K562 (cell line): ENCODE measurements around the gene MTG2. TPM values are rescaled to one million over a fixed set of nuclear protein-coding genes. Genes with fewer than 3 reads are reported as not detected.

Experiments used
- ATAC-seq: fragments of 200-7000 bp; cut with Tn5 transposase; 3 replicates; pipeline ENCODE4 v1.9.1; 2020; ENCODE audit warnings: moderate library complexity
- BruUV-seq: library from RNA; stranded (reverse); fragments of 400-500 nt; replicated peaks from 2 replicates; lab custom pipeline; 2021; lab: Mats Ljungman, UMichigan
- CTCF ChIA-PET: fragments of 300-600 bp; formaldehyde crosslinking; extraction: SDS; loops from one replicate; lab custom pipeline; 2021; ENCODE audit warnings: low intra/inter-chr PET ratio; lab: Yijun Ruan, JAX
- POLR2A ChIA-PET: fragments of 300-600, 350-650 bp; sonication (Branson Sonifier 250); formaldehyde crosslinking; extraction: SDS; loops from one replicate; lab custom pipeline; 2021; ENCODE audit warnings: antibody characterized with exemption, inconsistent platforms; lab: Yijun Ruan, JAX
- DNase-seq, 4 experiments: peaks; one replicate each; pipeline versions ENCODE4 v3.0.0 to v3.0.0-alpha.2; 2011 to 2018; ENCODE audit warnings: low spot score in 3 of 4, mixed read lengths in 3 of 4; ENCODE audit errors: extremely low read depth in 1 of 4
- FAIRE-seq: peaks from 2 replicates; lab custom pipeline; 2011; peaks lifted over from hg19 to GRCh38; lab: Jason Lieb, UNC
- H2AFZ ChIP-seq: 2 replicates; pipeline ENCODE4 v1.6.0; 2011; ENCODE audit warnings: low read depth, low read length, control low read depth, inconsistent platforms
- H3K27ac ChIP-seq: fragments of 200-600 bp; 3 replicates; pipeline ENCODE4 v1.8.0; 2011; ENCODE audit warnings: low read depth, mild to moderate bottlenecking, control low read depth, inconsistent platforms, low read length, moderate library complexity, mixed read lengths; ENCODE audit errors: extremely low read depth
- H3K27me3 ChIP-seq, 2 experiments: fragments of 300-600 bp in 1 of 2; 2 replicates in 1 of 2; 3 replicates in 1 of 2; pipeline versions ENCODE4 v1.6.0 to v1.8.0; 2011; ENCODE audit warnings: inconsistent platforms in 2 of 2, low read length in 2 of 2, mild to moderate bottlenecking in 1 of 2, mixed read lengths in 1 of 2, moderate library complexity in 1 of 2; ENCODE audit not compliant: control insufficient read depth in 2 of 2, insufficient read depth in 2 of 2
- H3K36me3 ChIP-seq: fragments of 300-600 bp; 3 replicates; pipeline ENCODE4 v1.8.0; 2011; ENCODE audit warnings: mild to moderate bottlenecking, low read length, inconsistent platforms; ENCODE audit not compliant: control insufficient read depth, insufficient read depth
- H3K4me1 ChIP-seq, 2 experiments: fragments of 200-600 bp in 1 of 2; replicated peaks in 1 of 2; 2 replicates in 1 of 2; 3 replicates in 1 of 2; pipeline versions ENCODE4 v1.5.1 to v1.8.0; 2011; ENCODE audit warnings: inconsistent platforms in 2 of 2, low read length in 2 of 2, mild to moderate bottlenecking in 1 of 2, mixed read lengths in 1 of 2, moderate library complexity in 1 of 2; ENCODE audit not compliant: control insufficient read depth in 2 of 2, insufficient read depth in 2 of 2
- H3K4me2 ChIP-seq: 2 replicates; pipeline ENCODE4 v1.6.1; 2011; ENCODE audit warnings: low read length, control low read depth, inconsistent platforms, mixed read lengths; ENCODE audit not compliant: insufficient read depth
- H3K4me3 ChIP-seq: fragments of 200-600 bp; sonication (generic), shearing (Covaris generic); 2 replicates; pipeline ENCODE4 v1.5.1; 2016; ENCODE audit warnings: control low read depth, inconsistent platforms
- H3K79me2 ChIP-seq: fragments of 200-600 bp; 3 replicates; pipeline ENCODE4 v1.8.0; 2011; ENCODE audit warnings: low read length, inconsistent platforms; ENCODE audit not compliant: control insufficient read depth, insufficient read depth
- H3K9ac ChIP-seq, 2 experiments: 2 replicates each; pipeline versions ENCODE4 v1.6.0 to v1.6.1; 2011; ENCODE audit warnings: low read depth in 2 of 2, low read length in 2 of 2, control low read depth in 1 of 2, inconsistent platforms in 1 of 2, mild to moderate bottlenecking in 1 of 2, mixed read lengths in 1 of 2; ENCODE audit not compliant: insufficient read depth in 1 of 2
- H3K9me1 ChIP-seq: one replicate; pipeline ENCODE4 v1.6.0; 2011; ENCODE audit warnings: inconsistent platforms, mild to moderate bottlenecking, low read length, moderate library complexity; ENCODE audit not compliant: control insufficient read depth, insufficient read depth
- H3K9me3 ChIP-seq: replicated peaks from 2 replicates; pipeline ENCODE4 v1.5.1; 2011; ENCODE audit warnings: low read depth, low read length, inconsistent platforms; ENCODE audit not compliant: control insufficient read depth, insufficient read depth
- H4K20me1 ChIP-seq: replicated peaks from 2 replicates; pipeline ENCODE4 v1.6.1; 2011; ENCODE audit warnings: low read length, inconsistent platforms, mixed read lengths; ENCODE audit not compliant: control insufficient read depth, insufficient read depth
- SIRT6 ChIP-seq: IDR thresholded peaks from one replicate; pipeline ENCODE4 v1.6.1; 2012; ENCODE audit warnings: low read depth, mild to moderate bottlenecking, control low read depth, inconsistent platforms, low read length, moderate library complexity
- WGBS: fragments of 100-300 bp; shearing (Covaris generic); methylation state at CpG from one replicate; pipeline ENCODE4 v1.1.6; 2016; ENCODE audit warnings: low coverage, mixed read lengths; ENCODE audit not compliant: insufficient coverage; ENCODE audit errors: missing lambda C conversion rate; 5-methylcytosine and 5-hydroxymethylcytosine counted together
- in situ Hi-C: fragments of 300-500 bp; cut with MboI; formaldehyde crosslinking; loops from 4 replicates; pipeline ENCODE4 v1.15.0; 2018; ENCODE audit warnings: inconsistent platforms, mixed read lengths
- intact Hi-C: fragments of 100-400 bp; cut with micrococcal nuclease; formaldehyde crosslinking; loops from 2 replicates; pipeline ENCODE4 v1.14.2; 2022
- polyA plus RNA-seq, 8 experiments: library from polyadenylated mRNA; depleted of rRNA in 4 of 8; stranded (reverse) in 5 of 8; unstranded in 3 of 8; fragments of >200 nt; fragmentation: Nextera tagmentation in 2 of 8; fragmentation: Illumina TruSeq in 1 of 8; extraction: Ambion mirVana in 2 of 8; extraction: Trizol in 1 of 8; gene quantifications; 2 replicates each; pipeline versions ENCODE4 v1.2.1 to v1.2.3, GENCODE V29; 2011 to 2014; ENCODE audit warnings: inconsistent platforms in 1 of 8, missing spikeins in 1 of 8
- total RNA-seq, 7 experiments: library from RNA; depleted of rRNA in 6 of 7; stranded (reverse); fragments of >200 nt in 6 of 7; fragmentation: Illumina TruSeq in 2 of 7; extraction: Trizol in 2 of 7; gene quantifications; 2 replicates each; pipeline versions ENCODE4 v1.2.1 to v1.2.3, GENCODE V29; 2011 to 2021; ENCODE audit warnings: low replicate concordance in 1 of 7
- TF ChIP-seq, protein P1 (sequence below), 3 experiments: IDR thresholded peaks in 2 of 3; conservative IDR thresholded peaks in 1 of 3; 2 replicates each; pipeline ENCODE4 v1.5.1; 2011 to 2012; ENCODE audit warnings: low read length in 3 of 3, mild to moderate bottlenecking in 3 of 3, control low read depth in 2 of 3, improper control_type of control experiment in 1 of 3, inconsistent platforms in 1 of 3, low read depth in 1 of 3, mixed read lengths in 1 of 3, moderate library complexity in 1 of 3; ENCODE audit not compliant: insufficient read depth in 2 of 3

The MTG2 gene
- total and polyA plus RNA-seq, 9 of the 15 experiments (the other 6 are each of a cell fraction or from before 2014, with no cell fraction given) = 8.7 to 67.5 (median 44.5) TPM

DNA sequence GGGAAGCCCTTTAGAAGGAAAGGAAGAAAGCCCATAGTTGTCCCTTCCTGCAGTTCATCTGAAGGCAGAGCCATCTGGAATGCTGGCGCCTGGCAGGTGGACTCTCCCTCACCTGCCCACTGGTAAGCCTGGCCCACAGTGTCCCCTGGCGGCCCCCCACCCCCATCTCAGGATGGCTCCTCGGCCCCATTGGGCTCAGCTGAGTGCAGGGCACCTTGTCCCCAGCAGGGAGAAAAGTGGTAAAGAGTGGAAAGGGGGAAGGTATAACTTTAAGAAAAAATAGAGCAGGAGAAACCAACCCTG, 26.6 kb upstream of the MTG2 start:
- Histone ChIP-seq H3K79me2 (peaks cover 79% of the 10 kb centered on the region), H3K4me3 (no peak overlapping the region), H3K27me3 (no peaks in the 10 kb centered on the region), H3K9ac (no peak overlapping the region; a peak in 1 of 4 replicates), H3K4me2 (no peak overlapping the region), H3K9me3 (no peaks in the 10 kb centered on the region), H3K4me1 (peaks cover 2 to 47% of the 10 kb centered on the region in 2 experiments; a peak in 3 of 5 replicates), H2AFZ (no peak overlapping the region), H4K20me1 (peaks cover 21% of the 10 kb centered on the region), H3K27ac (no peak overlapping the region), H3K9me1 (peaks cover 9% of the 10 kb centered on the region), H3K36me3 (peaks cover 89% of the 10 kb centered on the region; the same call in 2 of the 3 replicates)
- POLR2A ChIA-PET = interaction anchor here (0.6 to 0.7 kb wide), 2 partner anchors 19 to 89 kb away, joined by 3 read pairs; no protein-coding TSS in a partner anchor
- intact Hi-C loops (loop anchor here (5.0 kb wide), 1 partner anchor 144 kb away; no protein-coding TSS in a partner anchor), in situ Hi-C loops (no loop called here)
- TF ChIP-seq, protein P1, sequence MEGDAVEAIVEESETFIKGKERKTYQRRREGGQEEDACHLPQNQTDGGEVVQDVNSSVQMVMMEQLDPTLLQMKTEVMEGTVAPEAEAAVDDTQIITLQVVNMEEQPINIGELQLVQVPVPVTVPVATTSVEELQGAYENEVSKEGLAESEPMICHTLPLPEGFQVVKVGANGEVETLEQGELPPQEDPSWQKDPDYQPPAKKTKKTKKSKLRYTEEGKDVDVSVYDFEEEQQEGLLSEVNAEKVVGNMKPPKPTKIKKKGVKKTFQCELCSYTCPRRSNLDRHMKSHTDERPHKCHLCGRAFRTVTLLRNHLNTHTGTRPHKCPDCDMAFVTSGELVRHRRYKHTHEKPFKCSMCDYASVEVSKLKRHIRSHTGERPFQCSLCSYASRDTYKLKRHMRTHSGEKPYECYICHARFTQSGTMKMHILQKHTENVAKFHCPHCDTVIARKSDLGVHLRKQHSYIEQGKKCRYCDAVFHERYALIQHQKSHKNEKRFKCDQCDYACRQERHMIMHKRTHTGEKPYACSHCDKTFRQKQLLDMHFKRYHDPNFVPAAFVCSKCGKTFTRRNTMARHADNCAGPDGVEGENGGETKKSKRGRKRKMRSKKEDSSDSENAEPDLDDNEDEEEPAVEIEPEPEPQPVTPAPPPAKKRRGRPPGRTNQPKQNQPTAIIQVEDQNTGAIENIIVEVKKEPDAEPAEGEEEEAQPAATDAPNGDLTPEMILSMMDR (IDR thresholded peaks at IDR 0.05 in 2 of 3, conservative IDR thresholded peaks at IDR 0.05 in 1 of 3; ENCODE audit: insufficient read depth in 2 of 3, low read depth in 1 of 3, low read length in 3 of 3) = 0 out of 6 replicates have a peak, but pooled peaks of 1 of the 3 experiments have one; percentile 10
- TF ChIP-seq SIRT6 = no peak
- ATAC-seq (peak; percentile 18; the same call in 2 of the 3 replicates), FAIRE-seq (no peak), DNase-seq (no peak)
- WGBS = 69% methylated on average over 3 of the region's 3 CpGs
- CTCF ChIA-PET = interaction anchor here (0.7 to 3.3 kb wide), 3 partner anchors 25 to 148 kb away, joined by 3 to 12 read pairs (median 3); no protein-coding TSS in a partner anchor
- no TSS peak for BruUV-seq
